SU-DHL-6 (cell line): Measurements from ENCODE around the gene MORN5.
A peak's percentile ranks its signal among the peaks of the same experiment; 100 is the strongest.

Experiments used
- H2AFZ ChIP-seq: fragments of 200-600 bp; sonication (generic); 2 replicates; pipeline ENCODE4 v1.6.1; 2014; ENCODE audit warnings: low read depth, mild to moderate bottlenecking, moderate library complexity, mixed read lengths, antibody characterized with exemption, low read length; ENCODE audit not compliant: severe bottlenecking
- H3F3A ChIP-seq: fragments of 200-600 bp; shearing (Covaris generic); 2 replicates; pipeline ENCODE4 v1.6.0; 2016; ENCODE audit warnings: antibody characterized with exemption, mild to moderate bottlenecking; ENCODE audit not compliant: insufficient read depth
- H3K27ac ChIP-seq: fragments of 200-600 bp; sonication (generic); 2 replicates; pipeline ENCODE4 v1.5.1; 2016; ENCODE audit warnings: low read depth, mild to moderate bottlenecking, low read length, moderate library complexity, mixed read lengths
- H3K27me3 ChIP-seq: fragments of 200-600 bp; sonication (generic), shearing (Covaris generic); 2 replicates; pipeline ENCODE4 v1.6.0; 2014; ENCODE audit warnings: mild to moderate bottlenecking, low read length
- H3K36me3 ChIP-seq: fragments of 200-600 bp; sonication (generic); 2 replicates; pipeline ENCODE4 v1.6.1; 2014; ENCODE audit warnings: mild to moderate bottlenecking, low read length, mixed read lengths
- H3K4me2 ChIP-seq: fragments of 300-600, 200-600 bp; shearing (Covaris generic), sonication (generic); 2 replicates; pipeline ENCODE4 v1.6.0; 2014; ENCODE audit warnings: low read length, low read depth, mild to moderate bottlenecking; ENCODE audit not compliant: poor library complexity, severe bottlenecking
- H3K4me3 ChIP-seq: fragments of 200-600 bp; sonication (generic); 2 replicates; pipeline ENCODE4 v1.5.1; 2014; ENCODE audit warnings: antibody characterized with exemption, low read length, mild to moderate bottlenecking, mixed read lengths; ENCODE audit not compliant: insufficient read depth, poor library complexity, severe bottlenecking
- H3K79me2 ChIP-seq: fragments of 200-600 bp; sonication (generic); 2 replicates; pipeline ENCODE4 v1.6.1; 2014; ENCODE audit warnings: mild to moderate bottlenecking, low read length, moderate library complexity; ENCODE audit not compliant: insufficient read depth
- H3K9ac ChIP-seq: fragments of 200-600 bp; sonication (generic); 2 replicates; pipeline ENCODE4 v1.7.0; 2014; ENCODE audit warnings: mild to moderate bottlenecking, low read length
- H3K9me2 ChIP-seq: fragments of 200-600 bp; sonication (generic); replicated peaks from 2 replicates; pipeline ENCODE4 v1.6.1; 2014; ENCODE audit warnings: low read length; ENCODE audit not compliant: insufficient read depth
- H3K9me3 ChIP-seq: fragments of 200-600 bp; sonication (generic); 2 replicates; pipeline ENCODE4 v1.6.1; 2014; ENCODE audit warnings: low read length, mixed read lengths; ENCODE audit not compliant: insufficient read depth
- H4K20me1 ChIP-seq: fragments of 200-600 bp; sonication (generic); 2 replicates; pipeline ENCODE4 v1.6.1; 2014; ENCODE audit warnings: low read depth, mild to moderate bottlenecking, antibody characterized with exemption, low read length, moderate library complexity, mixed read lengths
- CTCF ChIP-seq: fragments of 200-600 bp; sonication (generic); IDR thresholded peaks from one replicate; pipeline ENCODE4 v1.5.1; 2017; ENCODE audit warnings: antibody characterized with exemption, mild to moderate bottlenecking, low read length, moderate library complexity; ENCODE audit not compliant: insufficient read depth, poor library complexity, severe bottlenecking
- EZH2phosphoT487 ChIP-seq: fragments of 200-600 bp; sonication (generic), shearing (Covaris generic); conservative IDR thresholded peaks from 2 replicates; pipeline ENCODE4 v1.6.1; 2018; ENCODE audit warnings: mild to moderate bottlenecking, antibody characterized with exemption, low read length, moderate library complexity, mixed read lengths

Gene MORN5

GRCh38 chr9:122159026-122159924 is at the start of gene MORN5, which contains the start of gene NDUFA8:
Gene MORN5 (plus strand): TSS chr9:122159908. CDS start chr9:122159973, 65 bp downstream.
Gene NDUFA8 (minus strand): TSS chr9:122159779. CDS start chr9:122159677, 102 bp downstream.
- peak within 1 kb of the TSS; percentile 72 for H2AFZ ChIP-seq
- H3K9me2 ChIP-seq: no peaks in the 10 kb centered on the region
- H3K36me3 ChIP-seq: no peaks in the 10 kb centered on the region
- H3K9me3 ChIP-seq: peaks cover 7% of the 10 kb centered on the region; the same call in 1 of the 2 replicates
- H3K4me3 ChIP-seq: peak within 1 kb of the TSS; percentile 78
- peaks cover 40% of the 10 kb centered on the region for H3K79me2 ChIP-seq
- H3K4me2 ChIP-seq: peak within 1 kb of the TSS; percentile 86
- no peaks in the 10 kb centered on the region for H3K27me3 ChIP-seq
- H3K27ac ChIP-seq: peak within 1 kb of the TSS; percentile 33
- TF ChIP-seq EZH2phosphoT487: no peak
- TF ChIP-seq CTCF: no peak
- H3K9ac ChIP-seq: peak within 1 kb of the TSS; percentile 77
- H4K20me1 ChIP-seq: no peaks in the 10 kb centered on the region
- no peaks in the 10 kb centered on the region for H3F3A ChIP-seq

- Histone ChIP-seq H3K4me2 (no peak overlapping the region), H3K27ac (no peak overlapping the region)
- no peak for TF ChIP-seq CTCF
- no peak for TF ChIP-seq EZH2phosphoT487
These were observed 49.4 kb upstream of the MORN5 start for GRCh38 chr9:122110100-122110833.

GRCh38 chr9:122111413-122112085 is 48.2 kb upstream of the MORN5 start:
- no peaks in the 10 kb centered on the region for H4K20me1 ChIP-seq

More at GRCh38 chr9:122110100-122110833, 49.4 kb upstream of the MORN5 start:
- Histone ChIP-seq H3K9ac (no peak overlapping the region), H4K20me1 (no peaks in the 10 kb centered on the region), H3K9me3 (no peaks in the 10 kb centered on the region), H3F3A (no peaks in the 10 kb centered on the region), H3K79me2 (no peaks in the 10 kb centered on the region), H2AFZ (no peak overlapping the region), H3K36me3 (no peaks in the 10 kb centered on the region), H3K27me3 (no peaks in the 10 kb centered on the region), H3K9me2 (no peaks in the 10 kb centered on the region), H3K4me3 (no peak overlapping the region)

More at GRCh38 chr9:122111413-122112085, 48.2 kb upstream of the MORN5 start:
- TF ChIP-seq CTCF (no peak), EZH2phosphoT487 (no peak)
- no peak overlapping the region for H2AFZ ChIP-seq
- no peaks in the 10 kb centered on the region for H3K9me3 ChIP-seq
- H3K79me2 ChIP-seq: no peaks in the 10 kb centered on the region
- no peaks in the 10 kb centered on the region for H3K9me2 ChIP-seq
- H3K9ac ChIP-seq: no peak overlapping the region
- no peak overlapping the region for H3K4me2 ChIP-seq
- H3K36me3 ChIP-seq: no peaks in the 10 kb centered on the region
- H3K27me3 ChIP-seq: no peaks in the 10 kb centered on the region
- no peak overlapping the region for H3K27ac ChIP-seq
- H3K4me3 ChIP-seq: no peak overlapping the region
- no peaks in the 10 kb centered on the region for H3F3A ChIP-seq
